ENCODE measurements around the gene URAD.

URAD gene

DNA sequence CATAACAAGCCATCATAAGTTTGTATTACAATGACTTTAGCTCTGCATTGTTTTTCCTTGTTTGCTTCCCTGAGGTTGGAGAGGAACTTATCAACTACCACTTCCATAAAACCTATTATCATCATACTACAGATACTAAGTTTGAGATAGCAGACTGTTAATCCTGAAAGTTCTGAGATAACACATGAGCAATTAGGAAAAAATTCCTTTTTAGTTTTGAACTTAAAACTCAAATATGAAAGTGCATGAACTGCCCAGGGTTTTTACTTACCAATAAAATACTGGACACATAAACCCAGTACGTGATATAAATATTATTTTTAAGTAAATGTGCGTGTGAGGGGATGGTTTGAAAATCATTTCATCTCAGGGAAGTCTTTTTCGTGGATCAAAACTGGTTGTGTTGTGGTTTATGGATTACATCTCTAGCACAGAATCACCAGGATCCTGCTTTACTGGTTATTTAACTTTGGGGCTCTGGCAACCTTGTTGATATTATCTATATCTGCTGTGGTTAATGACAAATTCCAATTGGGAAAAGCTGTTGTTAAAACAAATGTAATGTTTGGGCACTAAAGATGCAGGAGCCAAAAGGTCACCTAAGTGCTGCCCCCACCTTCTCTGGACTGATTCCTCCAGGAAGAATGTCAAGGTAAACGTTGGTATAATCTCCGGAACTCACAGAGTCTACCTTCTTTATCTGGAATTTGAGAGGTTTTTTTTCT is 31.8 kb downstream of the URAD start:
- TF ChIP-seq, protein P1, sequence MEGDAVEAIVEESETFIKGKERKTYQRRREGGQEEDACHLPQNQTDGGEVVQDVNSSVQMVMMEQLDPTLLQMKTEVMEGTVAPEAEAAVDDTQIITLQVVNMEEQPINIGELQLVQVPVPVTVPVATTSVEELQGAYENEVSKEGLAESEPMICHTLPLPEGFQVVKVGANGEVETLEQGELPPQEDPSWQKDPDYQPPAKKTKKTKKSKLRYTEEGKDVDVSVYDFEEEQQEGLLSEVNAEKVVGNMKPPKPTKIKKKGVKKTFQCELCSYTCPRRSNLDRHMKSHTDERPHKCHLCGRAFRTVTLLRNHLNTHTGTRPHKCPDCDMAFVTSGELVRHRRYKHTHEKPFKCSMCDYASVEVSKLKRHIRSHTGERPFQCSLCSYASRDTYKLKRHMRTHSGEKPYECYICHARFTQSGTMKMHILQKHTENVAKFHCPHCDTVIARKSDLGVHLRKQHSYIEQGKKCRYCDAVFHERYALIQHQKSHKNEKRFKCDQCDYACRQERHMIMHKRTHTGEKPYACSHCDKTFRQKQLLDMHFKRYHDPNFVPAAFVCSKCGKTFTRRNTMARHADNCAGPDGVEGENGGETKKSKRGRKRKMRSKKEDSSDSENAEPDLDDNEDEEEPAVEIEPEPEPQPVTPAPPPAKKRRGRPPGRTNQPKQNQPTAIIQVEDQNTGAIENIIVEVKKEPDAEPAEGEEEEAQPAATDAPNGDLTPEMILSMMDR (IDR thresholded peaks at IDR 0.05; ENCODE audit: low read depth, low read length): no peak
- in situ Hi-C loops (cut with HindIII; ENCODE audit: low sequenced_read_pairs): no loop called here
- DNase-seq (ENCODE audit: low read depth, low spot score): no peak
- H3K4me3 ChIP-seq (ENCODE audit: low read depth, low read length): no peak overlapping the region

DNA sequence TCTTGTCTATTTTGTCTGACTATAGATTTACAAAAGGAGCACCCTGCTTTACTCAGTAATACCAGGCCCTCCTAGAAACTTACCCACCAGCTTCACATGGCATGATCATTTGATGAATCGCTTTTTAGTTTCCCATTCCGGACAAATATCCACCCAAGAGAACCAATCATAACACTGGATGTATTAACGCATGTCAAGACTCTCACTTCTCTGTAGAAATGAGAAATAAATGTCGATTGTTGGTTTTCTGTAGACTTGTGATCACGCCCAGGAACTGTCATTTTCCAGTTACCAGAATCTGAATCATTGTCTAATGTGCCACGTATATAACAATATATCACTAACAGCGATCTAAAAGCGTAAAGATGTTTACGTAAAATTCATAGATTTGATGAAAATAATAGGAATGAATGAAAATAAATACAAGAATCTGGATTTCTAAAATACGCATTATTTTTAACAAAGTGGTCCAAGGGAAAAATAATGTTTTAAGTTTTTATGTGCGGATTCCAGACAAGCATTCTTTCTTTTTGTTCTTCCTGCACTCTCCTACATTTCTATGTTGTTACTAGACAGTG is 33.4 kb downstream of the URAD start:
- TF ChIP-seq, protein P1 (IDR thresholded peaks at IDR 0.05; ENCODE audit: low read depth, low read length): no peak
- in situ Hi-C loops (cut with HindIII; ENCODE audit: low sequenced_read_pairs): no loop called here
- DNase-seq (ENCODE audit: low read depth, low spot score): no peak
- no peak overlapping the region for H3K4me3 ChIP-seq (ENCODE audit: low read depth, low read length)

DNA sequence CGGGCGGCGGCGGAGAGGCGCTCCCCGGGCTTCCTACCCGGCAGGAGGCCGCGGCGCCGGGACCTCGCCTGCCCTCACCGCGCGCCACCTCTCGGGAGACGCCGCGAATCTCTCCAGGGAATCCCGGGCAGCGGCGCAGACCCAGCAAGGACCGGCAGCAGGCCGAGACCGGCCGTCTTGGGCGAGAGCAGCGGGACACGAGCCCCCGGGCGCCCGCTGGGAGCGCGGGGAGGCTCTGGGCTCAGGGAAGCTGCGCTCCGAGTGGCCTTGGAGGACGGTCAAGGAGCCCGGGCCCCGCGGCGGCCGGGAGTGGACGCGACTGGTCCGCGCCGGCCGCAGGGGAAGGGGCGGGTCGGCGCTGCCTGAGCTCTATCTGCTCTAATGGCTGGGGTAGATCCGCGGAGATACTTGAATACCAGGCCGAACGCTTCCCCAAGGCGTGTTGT is 34.1 kb downstream of the URAD start:
- peak overlapping the region; percentile 19 for H3K4me3 ChIP-seq (ENCODE audit: low read depth, low read length)
- TF ChIP-seq, protein P1 (IDR thresholded peaks at IDR 0.05; ENCODE audit: low read depth, low read length): no peak
- in situ Hi-C loops (cut with HindIII; ENCODE audit: low sequenced_read_pairs): no loop called here
- DNase-seq (ENCODE audit: low read depth, low spot score): no peak

DNA sequence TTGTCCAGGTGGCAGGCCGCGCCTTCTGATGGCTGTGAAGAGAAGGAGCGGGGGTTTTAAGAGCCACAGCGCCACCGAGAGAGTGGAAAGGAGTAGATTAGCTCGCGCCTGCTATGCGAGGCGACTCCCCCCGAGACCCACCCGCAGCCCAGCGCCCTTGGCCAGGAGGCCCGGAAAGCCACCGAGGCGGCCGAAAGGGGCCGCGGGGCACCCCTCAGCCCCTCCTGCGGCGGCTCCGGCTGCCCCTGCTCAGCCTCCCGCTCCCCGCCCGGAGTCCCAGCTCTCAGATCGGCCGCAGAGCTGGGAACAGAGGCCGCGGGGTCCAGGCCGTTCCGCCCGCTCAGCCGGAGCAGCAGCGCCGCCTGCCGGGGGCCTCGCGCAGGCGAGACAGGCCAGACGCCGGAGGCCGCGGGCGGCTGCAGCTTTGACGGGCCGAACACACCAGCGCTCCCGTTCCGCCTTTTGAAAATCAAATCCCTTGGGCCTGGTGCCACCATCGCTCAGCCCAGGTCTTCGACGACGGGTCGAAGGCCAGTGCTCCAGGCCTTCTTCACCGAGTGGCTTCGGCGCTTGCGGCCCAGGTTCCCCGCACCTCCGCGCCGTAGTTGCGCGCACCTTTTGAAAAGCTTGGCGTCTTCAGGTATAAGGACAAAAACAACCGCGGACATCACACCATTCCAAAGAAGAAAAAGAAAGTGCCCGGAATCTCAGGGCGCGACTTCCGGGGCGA is 34.7 kb downstream of the URAD start:
- peak; percentile 49 for DNase-seq (ENCODE audit: low read depth, low spot score)
- TF ChIP-seq, protein P1 (IDR thresholded peaks at IDR 0.05; ENCODE audit: low read depth, low read length): peak; percentile 73
- in situ Hi-C loops (cut with HindIII; ENCODE audit: low sequenced_read_pairs): no loop called here

DNA sequence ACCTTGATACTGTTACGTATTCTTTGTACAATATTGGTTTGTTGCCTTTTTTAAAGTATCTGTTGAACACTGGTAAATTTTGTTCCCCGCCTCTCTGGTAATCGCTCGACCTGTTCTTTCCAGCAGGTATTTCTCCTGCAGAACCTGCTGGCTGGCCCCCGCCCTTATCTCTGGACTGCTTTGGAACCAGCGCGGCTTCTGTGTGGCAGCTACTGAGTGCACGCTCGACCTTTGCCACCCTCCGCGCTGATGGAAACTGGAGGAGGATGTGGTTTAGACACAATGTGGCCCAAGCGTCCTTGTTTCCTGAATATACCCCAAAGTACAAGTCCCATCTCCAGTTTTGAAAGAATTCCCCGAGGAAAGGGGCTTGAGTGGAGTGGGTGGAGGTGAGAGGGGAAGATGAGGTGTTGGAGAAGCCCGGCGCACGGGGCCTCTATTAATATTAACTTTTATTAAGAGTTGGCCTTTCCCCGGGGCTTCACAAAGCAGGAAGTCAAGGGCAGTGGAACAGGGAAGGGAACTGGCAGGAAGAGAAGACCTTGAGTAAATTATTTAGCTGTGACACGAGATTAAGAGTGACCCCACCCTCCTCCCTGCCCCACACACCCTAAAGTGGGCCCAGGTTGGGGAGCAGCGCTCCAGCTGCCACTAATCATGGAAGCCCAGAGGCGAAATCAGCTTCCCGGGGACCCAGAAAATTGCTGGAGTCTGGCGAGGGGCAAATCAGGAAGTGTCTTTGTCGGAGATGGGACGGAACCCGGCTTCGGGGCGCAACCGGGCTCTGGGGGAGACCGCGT is 35.4 kb downstream of the URAD start:
- in situ Hi-C loops (cut with HindIII; ENCODE audit: low sequenced_read_pairs): no loop called here
- TF ChIP-seq, protein P1 (IDR thresholded peaks at IDR 0.05; ENCODE audit: low read depth, low read length): no peak
- DNase-seq (ENCODE audit: low read depth, low spot score): no peak
- H3K4me3 ChIP-seq (ENCODE audit: low read depth, low read length): no peak overlapping the region

More for the DNA sequence above, 34.7 kb downstream of the URAD start:
- H3K4me3 ChIP-seq (ENCODE audit: low read depth, low read length): peak overlapping the region; percentile 19

DNA sequence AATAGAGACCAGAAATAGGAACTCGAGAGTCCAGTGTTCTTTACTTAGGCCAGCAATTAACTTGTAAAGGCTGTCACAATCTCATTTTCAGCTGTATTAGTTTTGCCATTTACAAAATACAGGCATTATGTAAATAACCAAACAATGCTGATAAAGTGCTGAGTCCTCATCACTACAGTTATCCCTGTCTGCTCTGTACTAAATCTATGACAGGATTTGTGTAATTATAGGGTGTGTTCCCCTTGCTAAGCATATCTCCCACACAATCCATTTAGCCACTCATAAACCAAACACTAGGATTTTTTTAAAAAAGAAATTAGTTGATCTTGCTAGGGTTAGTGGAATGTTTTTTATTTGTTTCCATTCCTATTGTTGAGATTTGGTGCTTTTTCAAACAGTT is 45.5 kb downstream of the URAD start:
- TF ChIP-seq, protein P1 (IDR thresholded peaks at IDR 0.05; ENCODE audit: low read depth, low read length): no peak
- DNase-seq (ENCODE audit: low read depth, low spot score): no peak
- in situ Hi-C loops (cut with HindIII; ENCODE audit: low sequenced_read_pairs): no loop called here
- H3K4me3 ChIP-seq (ENCODE audit: low read depth, low read length): no peak overlapping the region

Data from astrocyte of the spinal cord (primary cell).